GM23338 (cell line): ENCODE results near the gene PCSK5. TPM values are rescaled to one million over a fixed set of nuclear protein-coding genes. Genes with fewer than 3 reads are reported as not detected.

Experiments
- ATAC-seq: fragments of 200-7000 bp; cut with Tn5 transposase; 3 replicates; pipeline ENCODE4 v1.9.1; 2020
- DNase-seq: peaks from one replicate; pipeline ENCODE4 v3.0.0-alpha.2; 2015; ENCODE audit warnings: low spot score
- H2AFZ ChIP-seq: fragments of 200-600 bp; sonication (generic); 2 replicates; pipeline ENCODE4 v1.8.0; 2016; ENCODE audit warnings: antibody characterized with exemption, mild to moderate bottlenecking, moderate library complexity
- H3F3A ChIP-seq: fragments of 200-600 bp; sonication (generic); replicated peaks from 2 replicates; pipeline ENCODE4 v1.8.0; 2017; ENCODE audit warnings: antibody characterized with exemption, mixed run types, low read depth
- H3K27ac ChIP-seq: fragments of 200-600 bp; sonication (generic); 2 replicates; pipeline ENCODE4 v1.6.1; 2016; ENCODE audit warnings: low read depth
- H3K27me3 ChIP-seq: fragments of 200-600 bp; sonication (generic); 2 replicates; pipeline ENCODE4 v1.8.0; 2016; ENCODE audit warnings: mild to moderate bottlenecking, mixed run types, moderate library complexity; ENCODE audit not compliant: insufficient read depth
- H3K36me3 ChIP-seq: fragments of 200-600 bp; sonication (generic); 2 replicates; pipeline ENCODE4 v1.8.0; 2016; ENCODE audit warnings: mild to moderate bottlenecking; ENCODE audit not compliant: insufficient read depth
- H3K4me1 ChIP-seq: fragments of 200-600 bp; sonication (generic); 2 replicates; pipeline ENCODE4 v1.8.0; 2016; ENCODE audit warnings: mild to moderate bottlenecking, moderate library complexity; ENCODE audit not compliant: insufficient read depth
- H3K4me2 ChIP-seq: fragments of 200-600 bp; sonication (generic); 2 replicates; pipeline ENCODE4 v1.7.1; 2017; ENCODE audit warnings: mixed run types
- H3K4me3 ChIP-seq: fragments of 200-600 bp; sonication (generic); 2 replicates; pipeline ENCODE4 v1.6.1; 2016; ENCODE audit warnings: mixed run types
- H3K79me2 ChIP-seq: fragments of 200-600 bp; sonication (generic); replicated peaks from 2 replicates; pipeline ENCODE4 v1.8.0; 2017; ENCODE audit warnings: mild to moderate bottlenecking; ENCODE audit not compliant: insufficient read depth
- H3K9me2 ChIP-seq: fragments of 200-600 bp; sonication (generic); 2 replicates; pipeline ENCODE4 v1.8.0; 2017; ENCODE audit not compliant: insufficient read depth
- H4K20me1 ChIP-seq: fragments of 200-600 bp; sonication (generic); replicated peaks from 2 replicates; pipeline ENCODE4 v1.8.0; 2017; ENCODE audit warnings: mild to moderate bottlenecking; ENCODE audit not compliant: insufficient read depth
- H3K27ac Mint-ChIP-seq: 2 replicates; pipeline ENCODE4 v1.8.0; 2020; ENCODE audit warnings: inconsistent platforms, mild to moderate bottlenecking, moderate library complexity, mixed read lengths
- H3K27me3 Mint-ChIP-seq: 3 replicates; pipeline ENCODE4 v1.8.0; 2022; ENCODE audit warnings: low read depth, mild to moderate bottlenecking, moderate library complexity, mixed read lengths, inconsistent platforms; ENCODE audit not compliant: insufficient read depth, poor library complexity
- H3K36me3 Mint-ChIP-seq: 3 replicates; pipeline ENCODE4 v1.8.0; 2021; ENCODE audit warnings: low read depth, mild to moderate bottlenecking, inconsistent platforms, moderate library complexity, mixed read lengths
- H3K4me1 Mint-ChIP-seq: 3 replicates; pipeline ENCODE4 v1.8.0; 2020; ENCODE audit warnings: mild to moderate bottlenecking, inconsistent platforms, mixed read lengths
- H3K4me3 Mint-ChIP-seq: 3 replicates; pipeline ENCODE4 v1.8.0; 2021; ENCODE audit warnings: moderate library complexity, mild to moderate bottlenecking, inconsistent platforms, mixed read lengths
- H3K9me3 Mint-ChIP-seq: 3 replicates; pipeline ENCODE4 v1.8.0; 2020; ENCODE audit warnings: moderate library complexity, mild to moderate bottlenecking, inconsistent platforms, mixed read lengths
- REST ChIP-seq: IDR thresholded peaks from one replicate; pipeline ENCODE4 v1.6.1; 2018; ENCODE audit warnings: antibody characterized with exemption; ENCODE audit not compliant: unreplicated experiment
- STAT1 ChIP-seq: IDR thresholded peaks from one replicate; pipeline ENCODE4 v1.6.1; 2016; ENCODE audit warnings: antibody characterized with exemption; ENCODE audit not compliant: unreplicated experiment
- ZNF331 ChIP-seq: fragments of 250-450 bp; sonication (Bioruptor Pico); IDR thresholded peaks from 2 replicates; pipeline ENCODE4 v1.5.0; 2020; ENCODE audit warnings: low read depth, mild to moderate bottlenecking, moderate library complexity
- polyA plus RNA-seq: library from polyadenylated mRNA; unstranded; fragments of >200 nt; fragmentation: Nextera tagmentation; extraction: Ambion mirVana; gene quantifications from 2 replicates; pipeline ENCODE4 v1.2.1, GENCODE V29; 2016
- total RNA-seq: library from RNA; depleted of rRNA; stranded (reverse); fragments of >200 nt; shearing (Covaris generic); gene quantifications from 2 replicates; pipeline ENCODE4 v1.2.3, GENCODE V29; 2014
- TF ChIP-seq, protein P1 (sequence below), 2 experiments: fragments of 200-600 bp in 1 of 2; sonication (generic) in 1 of 2; conservative IDR thresholded peaks; 2 replicates each; pipeline versions ENCODE4 v1.5.1 to v1.6.1; 2016 to 2017; ENCODE audit warnings: antibody characterized with exemption in 2 of 2, low read depth in 2 of 2, mild to moderate bottlenecking in 2 of 2, moderate library complexity in 1 of 2

PCSK5 gene
- total and polyA plus RNA-seq, 2 experiments from 2014 or later: 12.3 to 34.8 TPM

DNA sequence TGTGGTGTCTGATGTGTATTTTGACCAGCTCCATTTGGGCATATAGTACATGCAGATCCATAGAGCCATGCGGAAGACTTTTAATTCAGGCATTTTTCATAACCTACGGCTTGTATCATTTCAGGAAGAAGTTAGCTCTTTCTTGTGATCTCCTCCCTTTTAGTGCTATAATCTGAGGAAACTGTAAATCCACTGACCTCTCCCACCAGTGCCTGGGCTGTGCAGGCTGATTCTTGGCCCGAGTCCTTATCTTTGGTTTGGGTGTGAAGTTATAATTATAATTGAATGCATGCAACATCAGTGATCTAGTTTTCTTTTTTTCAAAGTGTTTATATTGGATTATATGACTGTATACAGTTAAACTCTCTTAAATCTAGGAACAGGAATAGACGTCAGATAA lies 247.9 kb downstream of the PCSK5 start (continued):
- TF ChIP-seq REST (no peak), STAT1 (no peak), ZNF331 (CRISPR knock-in tag) (no peak)
- TF ChIP-seq, protein P1, sequence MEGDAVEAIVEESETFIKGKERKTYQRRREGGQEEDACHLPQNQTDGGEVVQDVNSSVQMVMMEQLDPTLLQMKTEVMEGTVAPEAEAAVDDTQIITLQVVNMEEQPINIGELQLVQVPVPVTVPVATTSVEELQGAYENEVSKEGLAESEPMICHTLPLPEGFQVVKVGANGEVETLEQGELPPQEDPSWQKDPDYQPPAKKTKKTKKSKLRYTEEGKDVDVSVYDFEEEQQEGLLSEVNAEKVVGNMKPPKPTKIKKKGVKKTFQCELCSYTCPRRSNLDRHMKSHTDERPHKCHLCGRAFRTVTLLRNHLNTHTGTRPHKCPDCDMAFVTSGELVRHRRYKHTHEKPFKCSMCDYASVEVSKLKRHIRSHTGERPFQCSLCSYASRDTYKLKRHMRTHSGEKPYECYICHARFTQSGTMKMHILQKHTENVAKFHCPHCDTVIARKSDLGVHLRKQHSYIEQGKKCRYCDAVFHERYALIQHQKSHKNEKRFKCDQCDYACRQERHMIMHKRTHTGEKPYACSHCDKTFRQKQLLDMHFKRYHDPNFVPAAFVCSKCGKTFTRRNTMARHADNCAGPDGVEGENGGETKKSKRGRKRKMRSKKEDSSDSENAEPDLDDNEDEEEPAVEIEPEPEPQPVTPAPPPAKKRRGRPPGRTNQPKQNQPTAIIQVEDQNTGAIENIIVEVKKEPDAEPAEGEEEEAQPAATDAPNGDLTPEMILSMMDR (conservative IDR thresholded peaks at IDR 0.05; ENCODE audit: low read depth in 2 of 2): no peak

- Histone ChIP-seq H3K36me3 (no peaks in the 10 kb centered on the region), H3K9me2 (no peaks in the 10 kb centered on the region), H3K79me2 (no peaks in the 10 kb centered on the region), H3K4me3 (no peak overlapping the region), H3K4me1 (no peaks in the 10 kb centered on the region), H3K4me2 (no peak overlapping the region), H4K20me1 (no peaks in the 10 kb centered on the region; the same call in 1 of the 2 replicates), H3K27me3 (no peaks in the 10 kb centered on the region), H3F3A (no peaks in the 10 kb centered on the region), H2AFZ (no peak overlapping the region), H3K27ac (no peak overlapping the region)
- no peaks in the 10 kb centered on the region for H3K27me3 Mint-ChIP-seq
- TF ChIP-seq REST: no peak
- no peak overlapping the region for H3K4me3 Mint-ChIP-seq
- no peak for ATAC-seq
- no peaks in the 10 kb centered on the region for H3K9me3 Mint-ChIP-seq
- DNase-seq: no peak
- no peaks in the 10 kb centered on the region; the same call in 2 of the 3 replicates for H3K4me1 Mint-ChIP-seq
- no peak overlapping the region for H3K27ac Mint-ChIP-seq
- no peaks in the 10 kb centered on the region for H3K36me3 Mint-ChIP-seq
These were observed 253.4 kb downstream of the PCSK5 start for GRCh38 chr9:76143834-76144233.
